Spleen (tissue), 13 donors: Measurements from ENCODE around the gene POU3F4. TPM values are rescaled to one million over a fixed set of nuclear protein-coding genes. Genes with fewer than 3 reads are reported as not detected.
A peak's percentile ranks its signal among the peaks of the same experiment; 100 is the strongest.

Experiments used
- DNase-seq: peaks from one replicate; pipeline ENCODE4 v3.0.0-alpha.2; 2020
- H3K27ac ChIP-seq, 8 donors: fragments of 200-600 bp; sonication (generic) in 7 of 8; 1 replicate in 4 of 8; 2 replicates in 4 of 8; pipeline versions ENCODE4 v1.5.0 to v1.8.0; 2016 to 2021; ENCODE audit warnings: inconsistent platforms in 4 of 8, mild to moderate bottlenecking in 4 of 8, moderate library complexity in 1 of 8
- H3K27me3 ChIP-seq, 7 donors: fragments of 200-600 bp; sonication (generic) in 6 of 7; replicated peaks in 1 of 7; 1 replicate in 4 of 7; 2 replicates in 3 of 7; pipeline versions ENCODE4 v1.5.0 to v1.8.0; 2016 to 2021; ENCODE audit warnings: inconsistent platforms in 3 of 7, mild to moderate bottlenecking in 1 of 7
- H3K36me3 ChIP-seq, 6 donors: fragments of 200-600 bp; sonication (generic) in 5 of 6; 1 replicate in 4 of 6; 2 replicates in 2 of 6; pipeline versions ENCODE4 v1.5.0 to v1.8.0; 2016 to 2021; ENCODE audit warnings: inconsistent platforms in 2 of 6
- H3K4me1 ChIP-seq, 6 donors: fragments of 200-600 bp; sonication (generic) in 5 of 6; 1 replicate in 3 of 6; 2 replicates in 3 of 6; pipeline versions ENCODE4 v1.5.0 to v1.8.0; 2016 to 2021; ENCODE audit warnings: inconsistent platforms in 3 of 6
- H3K4me3 ChIP-seq, 8 donors: fragments of 200-600 bp; sonication (generic) in 7 of 8; 1 replicate in 4 of 8; 2 replicates in 4 of 8; pipeline versions ENCODE4 v1.5.0 to v1.8.0; 2016 to 2021; ENCODE audit warnings: inconsistent platforms in 4 of 8, mild to moderate bottlenecking in 4 of 8, moderate library complexity in 2 of 8
- H3K9me3 ChIP-seq, 8 donors: fragments of 200-600 bp; sonication (generic) in 7 of 8; 1 replicate in 4 of 8; 2 replicates in 4 of 8; pipeline versions ENCODE4 v1.5.0 to v1.8.0; 2016 to 2021; ENCODE audit warnings: inconsistent platforms in 4 of 8
- CTCF ChIP-seq, 11 experiments: fragments of 200-600 bp in 7 of 11; fragments of 450-650 bp in 4 of 11; sonication (generic) in 4 of 11; IDR thresholded peaks in 8 of 11; conservative IDR thresholded peaks in 3 of 11; 1 replicate in 7 of 11; 2 replicates in 4 of 11; pipeline versions ENCODE4 v1.4.0 to v1.8.0; 2016 to 2021; ENCODE audit warnings: antibody characterized with exemption in 11 of 11, inconsistent platforms in 4 of 11, mild to moderate bottlenecking in 1 of 11
- POLR2A ChIP-seq, 3 donors: fragments of 450-650 bp; IDR thresholded peaks; one replicate each; pipeline ENCODE4 v1.5.1; 2017; ENCODE audit warnings: antibody characterized with exemption in 3 of 3, mild to moderate bottlenecking in 1 of 3
- POLR2AphosphoS5 ChIP-seq, 3 donors: sonication (generic); formaldehyde crosslinking; IDR thresholded peaks; one replicate each; pipeline ENCODE4 v1.5.1; 2017; ENCODE audit warnings: antibody characterized with exemption in 3 of 3
- WGBS, 5 donors: extraction: QIAGEN DNeasy Blood & Tissue Kit in 3 of 5; methylation state at CpG; one replicate each; pipeline versions ENCODE4 v1.1.5 to v1.1.7; 2013 to 2018; 5-methylcytosine and 5-hydroxymethylcytosine counted together
- intact Hi-C: fragments of 100-400 bp; cut with DNase I; formaldehyde crosslinking; loops from one replicate; pipeline ENCODE4 v1.15.0; 2023; ENCODE audit warnings: low total_unique reads
- long read RNA-seq, 2 donors: transcript quantifications; one replicate each; lab custom pipeline, GENCODE V29; 2026
- polyA plus RNA-seq, 3 donors: library from polyadenylated mRNA; stranded (reverse); fragments of 200-250 nt; gene quantifications; one replicate each; pipeline ENCODE4 v1.2.1, GENCODE V29; 2013
- total RNA-seq, 7 donors: library from RNA; depleted of rRNA in 3 of 7; stranded (reverse); fragments of >200 nt in 3 of 7; fragmentation: NEBNext Ultra II Directional in 4 of 7; extraction: Animal tissue kit (Norgen Biotek cat#: 25700) in 4 of 7; gene quantifications; one replicate each; pipeline versions ENCODE4 v1.1.0 to v1.2.1, GENCODE V29; 2016 to 2021
- donor health status: healthy with polysubstance abuse.
- donor health status: DM: no; HTN: no; CAD: no; lungs with moderate emphysema.
- donor health status: DM: no; HTN: no; CAD: no.
- donor health status: Bipolar disorder and iron deficiency.
- donor health status: healthy.
- donor health status: DM: no; HTN: no; CAD: no.
- donor health status: DM: yes; HTN: yes; CAD: no.

POU3F4 gene
- total RNA-seq, result not detected
- polyA plus RNA-seq, result not detected
- long read RNA-seq, donor 1, result 0 reads
- long read RNA-seq, donor 2, result 0 reads

- Histone ChIP-seq H3K4me3 (peak within 1 kb of the TSS in 1 of 8 donors; percentile 37), H3K27me3 (peaks cover 0 to 100% (median 52%) of the 10 kb centered on the region in 7 donors), H3K4me1 (no peaks in the 10 kb centered on the region), H3K27ac (no peak within 1 kb of the TSS), H3K36me3 (no peaks in the 10 kb centered on the region), H3K9me3 (no peaks in the 10 kb centered on the region)
- no peak for DNase-seq
- 6 to 47% (median 9%) methylated on average over 10 to 25 of the region's 25 CpGs for WGBS, 5 donors
- no peak for TF ChIP-seq POLR2AphosphoS5 (IDR thresholded peaks at IDR 0.05)
- no peak for TF ChIP-seq POLR2A (IDR thresholded peaks at IDR 0.05)
- TF ChIP-seq CTCF (IDR thresholded peaks at IDR 0.05 in 8 of 11, conservative IDR thresholded peaks at IDR 0.05 in 3 of 11), result no peak
- intact Hi-C loops, result no loop called here
These were observed at the start of gene POU3F4 for GRCh38 chrX:83508006-83508405. Gene POU3F4, plus strand, starts transcription at chrX:83508290. Its CDS starts 35 bp downstream, at chrX:83508325.

- H3K27me3 ChIP-seq, result peaks cover 0 to 7% (median 0%) of the 10 kb centered on the region in 7 donors
- H3K4me1 ChIP-seq, result no peaks in the 10 kb centered on the region
- H3K9me3 ChIP-seq, result peaks cover 0 to 13% (median 0%) of the 10 kb centered on the region in 8 donors
- no peaks in the 10 kb centered on the region for H3K36me3 ChIP-seq
- TF ChIP-seq POLR2A (IDR thresholded peaks at IDR 0.05) (no peak), CTCF (IDR thresholded peaks at IDR 0.05 in 8 of 11, conservative IDR thresholded peaks at IDR 0.05 in 3 of 11) (peak in 8 of 11 experiments; percentile 17 to 40 (median 36))
- intact Hi-C loops, result no loop called here
- DNase-seq, result no peak
- no peak overlapping the region for H3K4me3 ChIP-seq
- H3K27ac ChIP-seq, result no peak overlapping the region
These were observed 38.5 kb upstream of the POU3F4 start for GRCh38 chrX:83469551-83469950.

- Histone ChIP-seq H3K4me3 (no peak overlapping the region), H3K9me3 (no peaks in the 10 kb centered on the region), H3K27ac (no peak overlapping the region), H3K27me3 (peaks cover 0 to 14% (median 0%) of the 10 kb centered on the region in 7 donors), H3K4me1 (no peaks in the 10 kb centered on the region), H3K36me3 (no peaks in the 10 kb centered on the region)
- WGBS, 5 donors, result 40 to 65% (median 51%) methylated on average over 2 of the region's 2 CpGs
- TF ChIP-seq POLR2A (IDR thresholded peaks at IDR 0.05), result no peak
- no peak for TF ChIP-seq POLR2AphosphoS5 (IDR thresholded peaks at IDR 0.05)
- TF ChIP-seq CTCF (IDR thresholded peaks at IDR 0.05 in 8 of 11, conservative IDR thresholded peaks at IDR 0.05 in 3 of 11), result no peak
- DNase-seq, result no peak
- intact Hi-C loops, result no loop called here
These were observed 12.2 kb upstream of the POU3F4 start for GRCh38 chrX:83495898-83496297.

- no peak for TF ChIP-seq CTCF (IDR thresholded peaks at IDR 0.05 in 8 of 11, conservative IDR thresholded peaks at IDR 0.05 in 3 of 11)
- no peak for TF ChIP-seq POLR2AphosphoS5 (IDR thresholded peaks at IDR 0.05)
- TF ChIP-seq POLR2A (IDR thresholded peaks at IDR 0.05), result no peak
- no peak overlapping the region for H3K4me3 ChIP-seq
- H3K36me3 ChIP-seq, result no peaks in the 10 kb centered on the region
- no peaks in the 10 kb centered on the region for H3K4me1 ChIP-seq
- no peaks in the 10 kb centered on the region for H3K9me3 ChIP-seq
- no peak overlapping the region for H3K27ac ChIP-seq
- intact Hi-C loops, result no loop called here
- H3K27me3 ChIP-seq, result peaks cover 0 to 64% (median 19%) of the 10 kb centered on the region in 7 donors
- no peak for DNase-seq
- WGBS, 5 donors, result 21 to 32% (median 23%) methylated on average over 6 to 9 of the region's 9 CpGs
These were observed 7.1 kb upstream of the POU3F4 start for GRCh38 chrX:83501003-83501402.
